ENCODE measurements around the gene FN1. TPM values are rescaled to one million over a fixed set of nuclear protein-coding genes. Genes with fewer than 3 reads are reported as not detected.

The FN1 gene
- polyA plus RNA-seq, 1 donor (not counting 4 experiments of a cell fraction or from before 2014, with no cell fraction given) = 1,649 TPM

- Histone ChIP-seq H3K4me2 (ENCODE audit: control insufficient read depth, extremely low read depth, insufficient read depth, low read depth, low read length) (no peak overlapping the region), H2AFZ (ENCODE audit: control insufficient read depth, low read length) (no peak overlapping the region), H4K20me1 (ENCODE audit: control insufficient read depth, extremely low read depth, insufficient read depth, low read length) (no peaks in the 10 kb centered on the region), H3K4me1 (ENCODE audit: control insufficient read depth, extremely low read depth, insufficient read depth, low read length) (no peaks in the 10 kb centered on the region), H3K79me2 (ENCODE audit: control insufficient read depth, insufficient read depth, low read length) (no peaks in the 10 kb centered on the region), H3K27me3 (ENCODE audit: control insufficient read depth, extremely low read depth, insufficient read depth, low read length) (no peaks in the 10 kb centered on the region), H3K9ac (ENCODE audit: control insufficient read depth, extremely low read depth, insufficient read depth, low read length) (no peak overlapping the region), H3K27ac (ENCODE audit: control insufficient read depth, insufficient read depth, low read length) (no peak overlapping the region), H3K9me1 (ENCODE audit: control insufficient read depth, extremely low read depth, insufficient read depth, low read length) (no peaks in the 10 kb centered on the region), H3K4me3 (ENCODE audit: control insufficient read depth in 2 of 3, extremely low read depth in 1 of 3, insufficient read depth in 2 of 3, low read depth in 1 of 3, low read length in 3 of 3) (no peak overlapping the region), H3K36me3 (ENCODE audit: control insufficient read depth in 2 of 2, extremely low read depth in 1 of 2, insufficient read depth in 2 of 2, low read length in 2 of 2) (no peaks in the 10 kb centered on the region), H3K9me3 (ENCODE audit: control insufficient read depth, low read depth, low read length) (peaks cover 7% of the 10 kb centered on the region)
- DNase-seq (ENCODE audit: low read depth, low spot score) (no peak), FAIRE-seq (peak; percentile 92)
- dilution Hi-C loops (cut with MboI; ENCODE audit: extremely low pct_ligation_motif_present, low sequenced_read_pairs) = no loop called here
- TF ChIP-seq EZH2 (IDR thresholded peaks at IDR 0.05; ENCODE audit: low read length) = no peak
- TF ChIP-seq, protein P1, sequence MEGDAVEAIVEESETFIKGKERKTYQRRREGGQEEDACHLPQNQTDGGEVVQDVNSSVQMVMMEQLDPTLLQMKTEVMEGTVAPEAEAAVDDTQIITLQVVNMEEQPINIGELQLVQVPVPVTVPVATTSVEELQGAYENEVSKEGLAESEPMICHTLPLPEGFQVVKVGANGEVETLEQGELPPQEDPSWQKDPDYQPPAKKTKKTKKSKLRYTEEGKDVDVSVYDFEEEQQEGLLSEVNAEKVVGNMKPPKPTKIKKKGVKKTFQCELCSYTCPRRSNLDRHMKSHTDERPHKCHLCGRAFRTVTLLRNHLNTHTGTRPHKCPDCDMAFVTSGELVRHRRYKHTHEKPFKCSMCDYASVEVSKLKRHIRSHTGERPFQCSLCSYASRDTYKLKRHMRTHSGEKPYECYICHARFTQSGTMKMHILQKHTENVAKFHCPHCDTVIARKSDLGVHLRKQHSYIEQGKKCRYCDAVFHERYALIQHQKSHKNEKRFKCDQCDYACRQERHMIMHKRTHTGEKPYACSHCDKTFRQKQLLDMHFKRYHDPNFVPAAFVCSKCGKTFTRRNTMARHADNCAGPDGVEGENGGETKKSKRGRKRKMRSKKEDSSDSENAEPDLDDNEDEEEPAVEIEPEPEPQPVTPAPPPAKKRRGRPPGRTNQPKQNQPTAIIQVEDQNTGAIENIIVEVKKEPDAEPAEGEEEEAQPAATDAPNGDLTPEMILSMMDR (optimal IDR thresholded peaks at IDR 0.05 in 1 of 3, IDR thresholded peaks at IDR 0.05 in 1 of 3, conservative IDR thresholded peaks at IDR 0.05 in 1 of 3; ENCODE audit: extremely low read depth in 1 of 3, insufficient read depth in 2 of 3, low read length in 3 of 3) = peak; percentile 61 to 72 (median 63)
Observed at GRCh38 chr2:215454519-215455246, 18.8 kb upstream of the FN1 start.

DNA sequence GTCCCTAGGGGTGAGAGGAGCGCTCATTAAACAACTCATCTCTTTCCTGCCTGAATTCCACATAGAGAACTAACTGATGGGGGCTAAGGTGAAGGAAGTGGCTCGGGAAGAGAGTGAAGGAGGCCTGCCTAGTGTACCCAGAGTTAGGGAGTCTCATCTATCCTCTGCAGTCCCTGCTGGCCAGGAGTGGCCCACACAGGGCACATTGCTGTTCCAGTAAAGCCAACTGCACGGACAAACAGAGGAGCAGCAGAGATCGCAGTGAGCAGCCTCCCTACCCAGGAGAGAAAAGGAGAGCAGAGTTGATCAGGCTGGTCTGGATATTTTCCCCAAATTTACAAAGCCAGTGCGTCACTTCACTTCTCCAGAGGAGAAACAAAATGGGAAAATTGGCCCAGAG lies 16.9 kb upstream of the FN1 start:
- Histone ChIP-seq H3K27ac (ENCODE audit: control insufficient read depth, insufficient read depth, low read length) (no peak overlapping the region), H4K20me1 (ENCODE audit: control insufficient read depth, extremely low read depth, insufficient read depth, low read length) (no peaks in the 10 kb centered on the region), H3K4me1 (ENCODE audit: control insufficient read depth, extremely low read depth, insufficient read depth, low read length) (peaks cover 12% of the 10 kb centered on the region), H3K4me3 (ENCODE audit: control insufficient read depth in 2 of 3, extremely low read depth in 1 of 3, insufficient read depth in 2 of 3, low read depth in 1 of 3, low read length in 3 of 3) (no peak overlapping the region), H3K27me3 (ENCODE audit: control insufficient read depth, extremely low read depth, insufficient read depth, low read length) (no peaks in the 10 kb centered on the region), H2AFZ (ENCODE audit: control insufficient read depth, low read length) (no peak overlapping the region), H3K9ac (ENCODE audit: control insufficient read depth, extremely low read depth, insufficient read depth, low read length) (no peak overlapping the region), H3K4me2 (ENCODE audit: control insufficient read depth, extremely low read depth, insufficient read depth, low read depth, low read length) (no peak overlapping the region), H3K9me1 (ENCODE audit: control insufficient read depth, extremely low read depth, insufficient read depth, low read length) (no peaks in the 10 kb centered on the region), H3K9me3 (ENCODE audit: control insufficient read depth, low read depth, low read length) (peaks cover 7% of the 10 kb centered on the region), H3K36me3 (ENCODE audit: control insufficient read depth in 2 of 2, extremely low read depth in 1 of 2, insufficient read depth in 2 of 2, low read length in 2 of 2) (no peaks in the 10 kb centered on the region), H3K79me2 (ENCODE audit: control insufficient read depth, insufficient read depth, low read length) (no peaks in the 10 kb centered on the region)
- dilution Hi-C loops (cut with MboI; ENCODE audit: extremely low pct_ligation_motif_present, low sequenced_read_pairs) = no loop called here
- FAIRE-seq (no peak), DNase-seq (ENCODE audit: low read depth, low spot score) (no peak)
- TF ChIP-seq, protein P1 (optimal IDR thresholded peaks at IDR 0.05 in 1 of 3, IDR thresholded peaks at IDR 0.05 in 1 of 3, conservative IDR thresholded peaks at IDR 0.05 in 1 of 3; ENCODE audit: extremely low read depth in 1 of 3, insufficient read depth in 2 of 3, low read length in 3 of 3) = no peak
- TF ChIP-seq EZH2 (IDR thresholded peaks at IDR 0.05; ENCODE audit: low read length) = no peak
